SKM-1 treated with dmso at 0.1 percent for 144 hours (cell line): Measurements from ENCODE around the gene TOMM6.

ENCODE experiments used
- DNase-seq: peaks from one replicate; lab custom pipeline; 2025; ENCODE audit not compliant: unreplicated experiment; lab: John Stamatoyannopoulos, UW

TOMM6 gene

DNA sequence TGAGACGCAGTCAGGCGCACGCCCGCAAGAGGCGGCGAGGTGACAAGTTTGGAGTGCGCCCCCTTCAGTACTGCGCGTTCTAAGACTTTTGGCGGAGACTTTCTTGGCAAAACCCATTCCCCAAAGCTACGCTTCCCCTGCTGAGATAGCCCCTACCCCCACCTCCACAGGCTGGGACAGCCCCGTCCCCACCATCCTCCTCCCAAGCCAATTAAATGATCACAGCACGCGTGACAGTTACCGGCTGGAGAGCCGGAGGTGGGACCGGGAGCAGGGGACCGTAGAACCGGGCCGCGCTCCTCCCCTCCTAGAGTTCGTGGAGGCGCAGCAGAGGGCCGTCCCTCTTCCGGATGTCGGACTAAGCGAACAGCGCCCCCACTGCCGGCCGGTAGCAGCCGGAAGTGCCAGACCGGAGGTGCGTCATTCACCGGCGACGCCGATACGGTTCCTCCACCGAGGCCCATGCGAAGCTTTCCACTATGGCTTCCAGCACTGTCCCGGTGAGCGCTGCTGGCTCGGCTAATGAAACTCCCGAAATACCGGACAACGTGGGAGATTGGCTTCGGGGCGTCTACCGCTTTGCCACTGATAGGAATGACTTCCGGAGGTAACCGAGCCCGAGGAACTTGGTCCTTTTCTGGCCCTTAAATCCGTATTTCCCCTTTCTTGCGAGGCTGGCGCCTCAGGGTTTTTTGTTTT, at the start of gene TOMM6:
Gene TOMM6, plus strand, starts transcription at position 476 of the 699 bp plus-strand sequence. Its CDS starts 4 bp downstream, at position 480.
- DNase-seq: peak; percentile 92

- DNase-seq: no peak
These were observed 48.5 kb upstream of the TOMM6 start for GRCh38 chr6:41739041-41739440.

GRCh38 chr6:41740366-41741162, 46.9 kb upstream of the TOMM6 start:
- no peak for DNase-seq

GRCh38 chr6:41741625-41742490, 45.6 kb upstream of the TOMM6 start:
- no peak for DNase-seq

- DNase-seq: no peak
These were observed 43.9 kb upstream of the TOMM6 start for GRCh38 chr6:41743406-41744235.

- DNase-seq: no peak
These were observed 43.2 kb upstream of the TOMM6 start for GRCh38 chr6:41744236-41744787.

DNA sequence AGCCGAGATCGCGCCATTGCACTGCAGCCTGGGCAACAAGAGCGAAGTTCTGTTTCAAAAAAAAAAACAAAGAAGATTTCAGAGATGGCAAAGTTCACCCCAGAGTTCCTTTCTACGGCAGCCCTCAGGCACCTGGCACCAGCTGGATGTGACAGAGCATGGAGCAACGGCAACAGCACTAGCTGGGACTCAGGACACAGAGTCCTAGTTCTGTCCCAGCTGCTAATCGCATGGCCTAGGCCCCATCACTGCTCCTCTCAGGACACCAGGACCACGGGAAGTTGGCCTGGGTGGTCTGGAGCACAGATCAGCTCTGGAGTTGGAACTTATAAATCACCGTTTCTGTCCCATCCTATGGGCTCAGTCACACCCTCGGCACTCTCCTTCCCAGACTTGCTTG, 41.4 kb upstream of the TOMM6 start:
- no peak for DNase-seq

GRCh38 chr6:41747256-41748101, 40.0 kb upstream of the TOMM6 start, which contains the start of gene PGC:
Gene PGC (minus strand): TSS chr6:41747397. CDS start chr6:41747334, 63 bp downstream.
- DNase-seq: no peak

GRCh38 chr6:41748102-41748477, 39.4 kb upstream of the TOMM6 start:
- no peak for DNase-seq

- no peak for DNase-seq
These were observed 39.0 kb upstream of the TOMM6 start for GRCh38 chr6:41748542-41748941.

DNA sequence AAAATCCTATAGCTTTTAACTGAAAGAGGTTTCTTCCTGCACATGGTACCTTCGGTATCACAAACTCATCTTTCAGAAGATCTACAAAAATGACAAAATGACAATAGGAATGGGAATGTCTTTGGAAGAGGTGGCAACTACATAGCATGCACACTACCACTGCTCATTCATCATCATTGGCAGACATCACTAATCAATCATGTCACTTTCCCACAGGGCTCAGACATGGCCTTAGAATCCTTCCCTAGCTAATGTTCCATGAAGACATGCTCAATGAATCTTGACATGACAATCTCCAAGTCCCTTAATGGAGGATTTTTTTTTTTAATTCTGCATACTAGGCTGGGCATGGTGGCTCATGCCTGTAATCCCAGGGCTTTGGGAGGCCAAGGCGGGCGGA, 37.1 kb upstream of the TOMM6 start:
- no peak for DNase-seq

- DNase-seq: no peak
These were observed 31.6 kb upstream of the TOMM6 start for GRCh38 chr6:41755895-41756294.

DNA sequence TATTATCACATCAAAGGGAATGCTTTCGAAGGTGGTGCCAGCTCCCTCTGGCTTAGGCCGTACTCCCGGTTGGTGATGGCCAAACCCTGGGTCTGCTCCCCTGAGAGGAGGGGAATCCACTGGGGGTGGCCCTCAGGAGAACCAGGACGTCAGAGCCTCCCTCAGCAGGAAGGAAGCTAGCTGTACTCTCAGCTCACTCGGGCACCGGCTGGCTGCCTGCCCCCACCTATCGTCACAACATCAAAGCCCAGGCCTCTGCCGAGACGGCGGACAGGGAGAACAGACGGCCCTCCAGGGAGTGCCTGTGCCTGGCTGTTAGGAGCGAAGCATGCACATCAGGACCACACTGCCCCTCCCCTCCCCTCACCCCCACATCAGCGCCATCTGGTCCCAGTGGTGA, 31.1 kb upstream of the TOMM6 start:
- no peak for DNase-seq

DNA sequence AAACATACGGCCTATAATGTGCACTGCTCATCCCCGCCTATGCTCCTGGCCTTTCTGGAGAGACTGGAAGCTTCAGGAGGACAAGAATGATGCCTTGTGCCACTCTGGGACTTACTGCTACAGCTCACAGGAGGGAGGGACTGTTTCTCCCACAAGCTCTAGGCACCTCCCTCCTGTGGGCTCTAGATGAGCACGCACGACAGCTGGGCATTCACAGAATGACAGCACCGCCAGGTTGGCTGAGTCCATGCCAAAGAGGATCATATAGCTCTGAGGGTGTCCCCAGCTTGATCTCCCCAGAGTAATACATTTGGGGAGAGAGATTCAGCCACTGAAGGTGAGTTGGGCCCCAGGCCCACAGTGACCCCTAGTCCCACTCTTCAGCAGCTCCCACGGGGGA, 30.2 kb upstream of the TOMM6 start:
- DNase-seq: no peak

GRCh38 chr6:41757931-41758640, 29.4 kb upstream of the TOMM6 start:
- DNase-seq: no peak

GRCh38 chr6:41758641-41759035, 28.9 kb upstream of the TOMM6 start:
- no peak for DNase-seq

DNA sequence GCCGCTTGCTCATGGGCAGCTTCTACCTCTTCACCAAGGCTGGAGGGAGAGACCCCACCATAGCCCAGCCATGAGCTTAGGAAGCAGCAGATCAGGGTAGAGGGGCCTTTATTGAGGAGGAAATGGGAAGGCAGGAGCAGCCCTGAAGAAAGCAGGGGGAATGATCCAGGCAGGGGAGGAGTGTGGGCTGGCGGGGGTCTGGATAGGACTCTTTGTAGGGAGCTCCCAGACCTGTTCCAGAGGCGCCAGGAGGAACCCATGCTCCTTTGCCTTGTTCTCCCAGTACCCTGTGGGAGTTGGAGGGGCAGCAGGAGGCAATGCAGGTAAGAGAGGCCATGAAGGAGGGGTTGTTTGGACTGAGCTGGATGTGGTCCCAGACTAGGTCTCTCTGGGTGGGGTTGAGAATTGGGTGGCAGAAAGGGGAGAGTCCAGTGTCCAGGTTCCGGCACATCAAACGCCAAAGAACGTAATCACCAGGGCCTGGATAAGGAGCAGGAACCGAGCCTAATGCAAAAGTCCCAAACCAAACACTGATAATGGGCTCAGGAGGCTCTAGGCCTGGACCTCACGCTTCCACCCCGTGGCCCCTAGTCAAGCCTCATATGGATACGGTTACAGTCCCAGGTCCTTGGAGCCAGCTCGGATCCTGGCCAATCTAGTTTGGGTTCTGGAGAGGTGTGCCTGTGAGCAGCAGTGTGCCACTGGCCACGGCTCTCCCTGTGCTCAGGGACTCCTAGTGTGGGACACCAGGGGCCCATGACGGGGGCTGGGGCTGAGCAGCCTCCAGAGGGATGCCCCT, 28.2 kb upstream of the TOMM6 start:
- no peak for DNase-seq
